HFFc6 (cell line): ENCODE data around the gene MESP2. TPM values are rescaled to one million over a fixed set of nuclear protein-coding genes. Genes with fewer than 3 reads are reported as not detected.

Experiments
- DNase-seq: peaks from one replicate; pipeline ENCODE4 v3.0.0-alpha.2; 2018
- H3K27ac Mint-ChIP-seq: 2 replicates; pipeline ENCODE4 v1.8.0; 2020; ENCODE audit warnings: mild to moderate bottlenecking, mixed read lengths
- H3K27me3 Mint-ChIP-seq: 2 replicates; pipeline ENCODE4 v1.8.0; 2021; ENCODE audit warnings: mild to moderate bottlenecking, moderate library complexity, mixed read lengths; ENCODE audit not compliant: insufficient read depth
- H3K36me3 Mint-ChIP-seq: 2 replicates; pipeline ENCODE4 v1.8.0; 2021; ENCODE audit warnings: low read depth, mixed read lengths
- H3K4me1 Mint-ChIP-seq: 2 replicates; pipeline ENCODE4 v1.8.0; 2020; ENCODE audit warnings: low read depth, mixed read lengths
- H3K4me3 Mint-ChIP-seq: 2 replicates; pipeline ENCODE4 v1.8.0; 2020; ENCODE audit warnings: mild to moderate bottlenecking, moderate library complexity, mixed read lengths
- H3K9me3 Mint-ChIP-seq: 2 replicates; pipeline ENCODE4 v1.8.0; 2020; ENCODE audit warnings: mild to moderate bottlenecking, mixed read lengths
- CTCF ChIP-seq: fragments of 200-600 bp; sonication (generic); IDR thresholded peaks from 2 replicates; pipeline ENCODE4 v1.5.0; 2021; ENCODE audit warnings: antibody characterized with exemption, mild to moderate bottlenecking
- total RNA-seq, 6 experiments: library from RNA; stranded (reverse); fragmentation: NEBNext Ultra II Directional; extraction: Animal tissue kit (Norgen Biotek cat#: 25700); gene quantifications; 2 replicates in 1 of 6; 3 replicates in 5 of 6; pipeline ENCODE4 v1.2.3, GENCODE V29; 2021

The MESP2 gene
- total RNA-seq, 6 experiments from 2014 or later: 0.19 to 0.26 (median 0.21) TPM; not detected in 3

GRCh38 chr15:89761929-89762328 is 14.2 kb upstream of the MESP2 start:
- H3K36me3 Mint-ChIP-seq: no peaks in the 10 kb centered on the region

DNA sequence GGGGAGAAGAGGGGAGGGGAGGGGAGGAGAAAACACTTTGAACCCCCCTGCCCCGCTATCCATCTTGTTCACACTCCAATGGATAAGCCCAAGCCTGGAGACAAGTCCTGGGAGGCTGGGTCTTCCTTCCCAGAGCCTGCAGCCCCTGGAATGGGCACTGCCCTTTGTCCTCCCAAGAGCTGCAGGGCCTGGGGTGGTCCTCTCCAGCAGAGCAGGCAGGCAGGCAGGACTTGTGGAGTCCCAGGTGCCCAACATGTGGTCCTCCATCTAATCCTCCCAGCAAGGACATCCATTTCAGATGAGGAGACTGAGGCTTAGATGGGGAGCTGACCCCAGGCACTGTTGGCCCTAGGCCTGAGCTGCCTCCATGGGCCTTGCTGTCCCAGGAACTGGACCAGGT is 10.4 kb upstream of the MESP2 start:
- DNase-seq: no peak
- Mint-ChIP-seq H3K4me1 (peaks cover 24% of the 10 kb centered on the region), H3K9me3 (no peaks in the 10 kb centered on the region), H3K27ac (no peak overlapping the region), H3K36me3 (no peaks in the 10 kb centered on the region), H3K4me3 (no peak overlapping the region), H3K27me3 (peaks cover 1% of the 10 kb centered on the region; the same call in 1 of the 2 replicates)
- no peak for TF ChIP-seq CTCF

More at GRCh38 chr15:89761929-89762328, 14.2 kb upstream of the MESP2 start:
- Mint-ChIP-seq H3K4me3 (no peak overlapping the region), H3K9me3 (no peaks in the 10 kb centered on the region), H3K4me1 (peaks cover 17% of the 10 kb centered on the region), H3K27ac (no peak overlapping the region), H3K27me3 (peaks cover 1% of the 10 kb centered on the region; the same call in 1 of the 2 replicates)
- no peak for DNase-seq
- TF ChIP-seq CTCF: no peak

DNA sequence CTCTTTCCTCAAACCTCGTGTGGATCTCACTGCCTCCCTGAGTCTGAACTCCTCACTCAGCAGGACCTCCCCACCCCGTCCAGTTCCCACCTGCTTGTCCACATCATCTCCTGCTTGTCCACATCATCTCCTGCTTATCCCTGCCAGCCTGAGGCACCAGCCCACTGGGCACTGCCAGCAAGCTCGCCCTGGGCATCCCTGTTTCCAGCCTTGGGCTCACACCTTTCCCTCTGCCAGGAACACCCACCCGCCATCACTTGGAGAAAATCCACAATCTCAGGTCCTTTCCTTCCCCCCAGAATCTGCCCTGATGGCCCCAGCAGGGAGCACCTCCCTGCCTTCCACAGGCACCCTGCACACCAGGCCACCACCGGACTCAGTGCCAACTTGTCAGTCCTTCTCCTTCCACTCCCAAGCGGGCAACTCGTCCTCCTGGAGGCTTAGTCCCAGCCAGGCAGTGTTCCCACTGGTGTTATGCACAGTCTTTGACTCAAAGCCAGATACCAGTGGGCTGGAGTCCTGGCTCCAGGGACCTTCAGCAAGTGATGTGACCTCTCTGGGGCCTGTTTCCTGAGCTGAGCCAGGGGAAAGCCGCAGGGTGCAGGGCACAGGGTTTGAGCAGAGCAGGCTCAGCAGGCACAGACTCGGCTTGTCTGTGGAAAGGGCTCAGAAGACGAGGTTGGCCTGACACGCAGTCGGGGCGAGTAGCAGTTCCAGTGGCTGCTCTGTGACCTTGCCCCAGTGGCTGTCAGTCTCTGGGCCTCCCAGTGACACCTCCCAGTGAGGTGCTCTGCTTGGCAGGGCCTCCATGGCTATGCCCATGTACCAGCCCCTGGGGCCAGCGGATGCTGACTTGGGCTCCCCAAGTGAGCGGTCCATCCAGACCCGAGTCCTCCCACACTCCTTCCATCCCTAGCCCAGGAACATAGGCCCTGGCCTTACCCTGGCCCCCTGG is 9.5 kb upstream of the MESP2 start:
- no peaks in the 10 kb centered on the region for H3K36me3 Mint-ChIP-seq
- H3K9me3 Mint-ChIP-seq: no peaks in the 10 kb centered on the region
- DNase-seq: no peak
- H3K4me3 Mint-ChIP-seq: no peak overlapping the region
- no peak overlapping the region for H3K27ac Mint-ChIP-seq
- H3K4me1 Mint-ChIP-seq: peaks cover 21% of the 10 kb centered on the region
- H3K27me3 Mint-ChIP-seq: peaks cover 1% of the 10 kb centered on the region; the same call in 1 of the 2 replicates
- no peak for TF ChIP-seq CTCF

DNA sequence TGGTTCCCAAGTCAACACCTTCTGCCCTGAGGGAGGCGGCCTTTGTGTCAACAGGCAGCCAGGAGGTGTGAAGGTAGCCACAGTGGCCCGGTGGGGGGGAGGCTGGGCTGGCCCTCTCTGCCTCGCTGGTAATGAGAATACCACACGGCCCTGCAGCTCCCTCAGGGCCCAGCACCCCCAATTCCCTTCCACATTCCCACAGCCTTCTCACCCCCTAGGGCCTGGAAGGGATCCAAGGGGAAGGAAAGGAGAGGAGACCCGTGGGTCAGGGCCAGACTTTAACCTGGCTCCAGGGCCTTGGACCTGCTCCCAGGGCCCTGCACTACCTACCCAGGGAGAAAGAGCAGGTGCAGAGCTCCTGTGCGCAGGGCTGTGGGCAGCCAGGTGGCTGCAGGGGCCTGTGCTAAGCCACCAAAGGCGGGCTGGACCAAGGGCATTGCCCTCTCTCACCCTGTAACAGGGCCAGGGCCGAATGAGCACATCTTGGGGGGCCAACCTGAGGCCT is 8.7 kb upstream of the MESP2 start:
- no peak for TF ChIP-seq CTCF
- H3K4me1 Mint-ChIP-seq: peaks cover 21% of the 10 kb centered on the region
- no peak overlapping the region for H3K27ac Mint-ChIP-seq
- H3K4me3 Mint-ChIP-seq: no peak overlapping the region
- peaks cover 1% of the 10 kb centered on the region; the same call in 1 of the 2 replicates for H3K27me3 Mint-ChIP-seq
- DNase-seq: no peak
- no peaks in the 10 kb centered on the region for H3K36me3 Mint-ChIP-seq
- H3K9me3 Mint-ChIP-seq: no peaks in the 10 kb centered on the region

- Mint-ChIP-seq H3K36me3 (no peaks in the 10 kb centered on the region), H3K4me3 (no peak overlapping the region), H3K27me3 (peaks cover 1% of the 10 kb centered on the region; the same call in 1 of the 2 replicates), H3K9me3 (no peaks in the 10 kb centered on the region), H3K4me1 (peaks cover 26% of the 10 kb centered on the region), H3K27ac (0 out of 2 replicates have a peak overlapping the region, but pooled peaks have one; percentile 1)
- peak; percentile 32 for DNase-seq
- no peak for TF ChIP-seq CTCF
Measured at GRCh38 chr15:89768071-89768500, 8.0 kb upstream of the MESP2 start.
